ENCODE data around the gene MAPK7. TPM values are rescaled to one million over a fixed set of nuclear protein-coding genes. Genes with fewer than 3 reads are reported as not detected.

MAPK7 gene
- total and polyA plus RNA-seq, 2 experiments from 2014 or later, result 21.2 to 28.6 TPM

GRCh38 chr17:19383681-19384470 is 5.6 kb downstream of the MAPK7 start:
- Histone ChIP-seq H3K27me3 (replicated peaks; ENCODE audit: insufficient read depth) (no peaks in the 10 kb centered on the region), H3K4me2 (ENCODE audit: unreplicated experiment) (peak overlapping the region; percentile 17), H4K20me1 (ENCODE audit: insufficient read depth) (no peaks in the 10 kb centered on the region), H3K9ac (peak overlapping the region; percentile 41; the same call in 1 of the 2 replicates), H3K4me3 (no peak overlapping the region), H3K36me3 (ENCODE audit: low read depth) (peaks cover 20% of the 10 kb centered on the region; the same call in 1 of the 2 replicates), H3K27ac (peak overlapping the region; percentile 94), H3K9me2 (ENCODE audit: insufficient read depth) (no peaks in the 10 kb centered on the region), H2AFZ (no peak overlapping the region), H3K9me3 (ENCODE audit: low read depth) (no peaks in the 10 kb centered on the region), H3F3A (ENCODE audit: insufficient read depth) (peaks cover 41% of the 10 kb centered on the region), H3K4me1 (ENCODE audit: insufficient read depth) (peaks cover 54% of the 10 kb centered on the region), H3K79me2 (ENCODE audit: insufficient read depth) (peaks cover 42% of the 10 kb centered on the region)
- 44 to 45% methylated on average over 6 of the region's 6 CpGs for WGBS, 2 experiments (ENCODE audit: low coverage in 1 of 2, low lambda C conversion rate in 2 of 2, missing lambda C conversion rate in 2 of 2)
- in situ Hi-C loops (cut with MboI), result no loop called here
- TF ChIP-seq EZH2phosphoT487 (IDR thresholded peaks at IDR 0.05; ENCODE audit: insufficient read depth, low read depth), result no peak
- TF ChIP-seq EZH2 (IDR thresholded peaks at IDR 0.05; ENCODE audit: insufficient read depth, poor library complexity, severe bottlenecking), result no peak
- peak; percentile 79 for DNase-seq

DNA sequence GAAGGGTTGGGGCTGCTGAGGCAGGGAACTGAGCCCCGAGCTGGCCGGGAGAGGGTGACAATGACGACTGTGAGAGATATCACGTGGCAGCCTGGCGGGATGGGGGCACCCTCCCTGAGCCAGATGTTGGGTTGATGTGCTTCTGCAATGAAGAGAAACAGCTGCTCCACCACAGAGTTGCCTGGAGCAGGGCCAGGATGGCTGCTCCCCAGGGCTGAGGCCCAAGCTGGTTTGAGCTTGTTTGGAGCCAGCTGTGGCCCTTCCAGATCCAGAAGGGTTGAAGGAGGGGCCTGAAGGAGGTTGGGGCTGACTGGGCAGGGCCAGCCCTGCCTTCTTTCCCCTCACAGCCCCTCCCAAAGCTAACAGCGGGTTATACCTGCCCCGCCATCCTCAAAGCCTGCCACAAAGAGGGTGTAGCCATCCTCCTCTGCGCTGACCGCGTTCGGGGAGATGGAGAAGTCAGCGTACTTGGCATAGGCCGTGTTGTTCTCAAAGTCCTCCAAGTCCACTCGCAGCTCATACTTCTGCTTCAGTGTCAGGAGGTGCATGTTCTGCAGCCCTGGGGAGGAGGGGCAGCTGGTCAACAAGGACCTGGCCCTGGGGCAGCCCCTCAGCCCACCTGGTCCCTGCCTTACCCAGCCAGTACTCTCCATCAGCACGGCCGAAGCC is 6.6 kb downstream of the MAPK7 start:
- DNase-seq, result peak; percentile 88
- in situ Hi-C loops (cut with MboI), result no loop called here
- Histone ChIP-seq H3F3A (ENCODE audit: insufficient read depth) (peaks cover 43% of the 10 kb centered on the region), H3K27me3 (replicated peaks; ENCODE audit: insufficient read depth) (no peaks in the 10 kb centered on the region), H3K36me3 (ENCODE audit: low read depth) (peaks cover 20% of the 10 kb centered on the region; the same call in 1 of the 2 replicates), H2AFZ (no peak overlapping the region), H3K4me2 (ENCODE audit: unreplicated experiment) (peak overlapping the region; percentile 20), H3K9me2 (ENCODE audit: insufficient read depth) (no peaks in the 10 kb centered on the region), H3K27ac (peak overlapping the region; percentile 94), H3K9me3 (ENCODE audit: low read depth) (no peaks in the 10 kb centered on the region), H3K4me3 (no peak overlapping the region), H3K9ac (peak overlapping the region; percentile 41; the same call in 1 of the 2 replicates), H4K20me1 (ENCODE audit: insufficient read depth) (no peaks in the 10 kb centered on the region), H3K4me1 (ENCODE audit: insufficient read depth) (peaks cover 49% of the 10 kb centered on the region), H3K79me2 (ENCODE audit: insufficient read depth) (peaks cover 33% of the 10 kb centered on the region)
- 19 to 22% methylated on average over 16 of the region's 16 CpGs for WGBS, 2 experiments (ENCODE audit: low coverage in 1 of 2, low lambda C conversion rate in 2 of 2, missing lambda C conversion rate in 2 of 2)
- TF ChIP-seq EZH2phosphoT487 (IDR thresholded peaks at IDR 0.05; ENCODE audit: insufficient read depth, low read depth), result no peak
- TF ChIP-seq EZH2 (IDR thresholded peaks at IDR 0.05; ENCODE audit: insufficient read depth, poor library complexity, severe bottlenecking), result no peak

DNA sequence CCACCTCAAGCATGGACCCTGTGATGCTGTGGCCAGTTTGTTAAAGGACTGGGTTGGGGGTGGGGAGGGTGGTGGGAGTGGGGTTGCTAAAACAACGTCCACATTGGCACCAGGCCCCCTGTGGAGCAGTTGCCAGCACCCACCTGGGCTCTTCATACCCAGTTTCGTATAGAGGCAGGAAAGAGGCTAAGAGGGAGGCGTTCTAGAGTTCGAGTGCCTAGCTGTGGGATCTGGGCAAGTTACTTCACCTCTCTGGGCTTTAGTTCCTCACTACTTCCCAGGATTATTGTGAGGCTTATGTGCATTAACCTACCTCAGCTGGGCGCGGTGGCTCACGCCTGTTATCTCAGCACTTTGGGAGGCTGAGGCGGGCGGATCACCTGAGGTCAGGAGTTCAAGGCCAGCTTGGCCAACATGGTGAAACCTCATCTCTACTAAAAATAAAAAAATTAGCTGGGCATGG is 7.3 kb downstream of the MAPK7 start:
- Histone ChIP-seq H3K4me3 (0 out of 2 replicates have a peak overlapping the region, but pooled peaks have one; percentile 21), H3K9ac (peak overlapping the region; percentile 52; the same call in 1 of the 2 replicates), H3K9me2 (ENCODE audit: insufficient read depth) (no peaks in the 10 kb centered on the region), H3K36me3 (ENCODE audit: low read depth) (peaks cover 14% of the 10 kb centered on the region; the same call in 1 of the 2 replicates), H3F3A (ENCODE audit: insufficient read depth) (peaks cover 43% of the 10 kb centered on the region), H2AFZ (no peak overlapping the region), H4K20me1 (ENCODE audit: insufficient read depth) (no peaks in the 10 kb centered on the region), H3K27me3 (replicated peaks; ENCODE audit: insufficient read depth) (no peaks in the 10 kb centered on the region), H3K4me2 (ENCODE audit: unreplicated experiment) (peak overlapping the region; percentile 20), H3K27ac (peak overlapping the region; percentile 94), H3K79me2 (ENCODE audit: insufficient read depth) (peaks cover 26% of the 10 kb centered on the region), H3K9me3 (ENCODE audit: low read depth) (no peaks in the 10 kb centered on the region), H3K4me1 (ENCODE audit: insufficient read depth) (peaks cover 46% of the 10 kb centered on the region)
- no peak for DNase-seq
- WGBS, 2 experiments (ENCODE audit: low coverage in 1 of 2, low lambda C conversion rate in 2 of 2, missing lambda C conversion rate in 2 of 2), result 52 to 55% methylated on average over 9 of the region's 9 CpGs
- in situ Hi-C loops (cut with MboI), result no loop called here
- TF ChIP-seq EZH2 (IDR thresholded peaks at IDR 0.05; ENCODE audit: insufficient read depth, poor library complexity, severe bottlenecking) (no peak), EZH2phosphoT487 (IDR thresholded peaks at IDR 0.05; ENCODE audit: insufficient read depth, low read depth) (no peak)

Measured in GM23248 (cell line).